Parathyroid adenoma (tissue), 2 donors: ENCODE results near the gene MFN2.

ENCODE experiments used
- H2AFZ ChIP-seq: fragments of 300-600 bp; sonication (generic); one replicate; pipeline ENCODE4 v1.7.0; 2017; ENCODE audit warnings: antibody characterized with exemption, mild to moderate bottlenecking
- H3K27ac ChIP-seq: fragments of 300-600 bp; sonication (generic); one replicate; pipeline ENCODE4 v1.7.0; 2017
- H3K27me3 ChIP-seq: fragments of 300-600 bp; sonication (generic); one replicate; pipeline ENCODE4 v1.7.0; 2017; ENCODE audit warnings: low read length; ENCODE audit not compliant: control insufficient read depth, insufficient read depth
- H3K36me3 ChIP-seq: fragments of 300-600 bp; sonication (generic); one replicate; pipeline ENCODE4 v1.7.0; 2017; ENCODE audit warnings: low read length; ENCODE audit not compliant: control insufficient read depth, insufficient read depth
- H3K4me1 ChIP-seq: fragments of 300-600 bp; sonication (generic); one replicate; pipeline ENCODE4 v1.7.0; 2017; ENCODE audit warnings: control low read depth
- H3K4me2 ChIP-seq: fragments of 300-600 bp; sonication (generic); one replicate; pipeline ENCODE4 v1.7.0; 2017; ENCODE audit warnings: low read length
- H3K4me3 ChIP-seq: fragments of 300-600 bp; sonication (generic); one replicate; pipeline ENCODE4 v1.7.0; 2017; ENCODE audit warnings: low read depth, low read length
- H3K79me2 ChIP-seq: fragments of 300-600 bp; sonication (generic); one replicate; pipeline ENCODE4 v1.7.0; 2017; ENCODE audit warnings: control low read depth
- H3K9ac ChIP-seq: fragments of 300-600 bp; sonication (generic); one replicate; pipeline ENCODE4 v1.7.0; 2017; ENCODE audit warnings: mild to moderate bottlenecking
- H3K9me3 ChIP-seq: fragments of 300-600 bp; sonication (generic); one replicate; pipeline ENCODE4 v1.7.0; 2017; ENCODE audit warnings: low read length; ENCODE audit not compliant: control insufficient read depth
- TF ChIP-seq, protein P1 (sequence below): fragments of 300-600 bp; sonication (generic); IDR thresholded peaks from one replicate; pipeline ENCODE4 v1.7.0; 2017; ENCODE audit warnings: antibody characterized with exemption, mild to moderate bottlenecking
- donor health status: primary hyperparathyroidism.

MFN2 gene

GRCh38 chr1:12056331-12056841, 76.1 kb downstream of the MFN2 start:
- Histone ChIP-seq H3K27ac (no peak overlapping the region), H3K79me2 (no peaks in the 10 kb centered on the region), H3K9ac (no peak overlapping the region), H3K4me2 (no peak overlapping the region), H3K4me3 (no peak overlapping the region), H2AFZ (no peak overlapping the region), H3K36me3 (no peaks in the 10 kb centered on the region), H3K9me3 (no peaks in the 10 kb centered on the region), H3K27me3 (no peaks in the 10 kb centered on the region), H3K4me1 (no peaks in the 10 kb centered on the region)
- TF ChIP-seq, protein P1, sequence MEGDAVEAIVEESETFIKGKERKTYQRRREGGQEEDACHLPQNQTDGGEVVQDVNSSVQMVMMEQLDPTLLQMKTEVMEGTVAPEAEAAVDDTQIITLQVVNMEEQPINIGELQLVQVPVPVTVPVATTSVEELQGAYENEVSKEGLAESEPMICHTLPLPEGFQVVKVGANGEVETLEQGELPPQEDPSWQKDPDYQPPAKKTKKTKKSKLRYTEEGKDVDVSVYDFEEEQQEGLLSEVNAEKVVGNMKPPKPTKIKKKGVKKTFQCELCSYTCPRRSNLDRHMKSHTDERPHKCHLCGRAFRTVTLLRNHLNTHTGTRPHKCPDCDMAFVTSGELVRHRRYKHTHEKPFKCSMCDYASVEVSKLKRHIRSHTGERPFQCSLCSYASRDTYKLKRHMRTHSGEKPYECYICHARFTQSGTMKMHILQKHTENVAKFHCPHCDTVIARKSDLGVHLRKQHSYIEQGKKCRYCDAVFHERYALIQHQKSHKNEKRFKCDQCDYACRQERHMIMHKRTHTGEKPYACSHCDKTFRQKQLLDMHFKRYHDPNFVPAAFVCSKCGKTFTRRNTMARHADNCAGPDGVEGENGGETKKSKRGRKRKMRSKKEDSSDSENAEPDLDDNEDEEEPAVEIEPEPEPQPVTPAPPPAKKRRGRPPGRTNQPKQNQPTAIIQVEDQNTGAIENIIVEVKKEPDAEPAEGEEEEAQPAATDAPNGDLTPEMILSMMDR = no peak

- Histone ChIP-seq H3K4me2 (no peak overlapping the region), H3K27me3 (no peaks in the 10 kb centered on the region), H2AFZ (no peak overlapping the region), H3K9me3 (no peaks in the 10 kb centered on the region), H3K27ac (no peak overlapping the region), H3K9ac (no peak overlapping the region), H3K36me3 (no peaks in the 10 kb centered on the region), H3K79me2 (no peaks in the 10 kb centered on the region), H3K4me1 (no peaks in the 10 kb centered on the region), H3K4me3 (no peak overlapping the region)
- TF ChIP-seq, protein P1 = no peak
Measured at GRCh38 chr1:12057382-12057781, 77.1 kb downstream of the MFN2 start.

- TF ChIP-seq, protein P1 = no peak
- H3K9ac ChIP-seq = no peak overlapping the region
- H3K79me2 ChIP-seq = no peaks in the 10 kb centered on the region
- no peaks in the 10 kb centered on the region for H3K36me3 ChIP-seq
- no peak overlapping the region for H3K4me2 ChIP-seq
- H3K27me3 ChIP-seq = no peaks in the 10 kb centered on the region
- H3K27ac ChIP-seq = no peak overlapping the region
- no peak overlapping the region for H3K4me3 ChIP-seq
- H3K4me1 ChIP-seq = no peaks in the 10 kb centered on the region
- H2AFZ ChIP-seq = no peak overlapping the region
- H3K9me3 ChIP-seq = no peaks in the 10 kb centered on the region
Measured at GRCh38 chr1:12057940-12058687, 77.9 kb downstream of the MFN2 start.

- H3K79me2 ChIP-seq = no peaks in the 10 kb centered on the region
- no peak overlapping the region for H3K4me2 ChIP-seq
- peaks cover 3% of the 10 kb centered on the region for H3K27me3 ChIP-seq
- no peaks in the 10 kb centered on the region for H3K36me3 ChIP-seq
- TF ChIP-seq, protein P1 = no peak
- no peak overlapping the region for H3K9ac ChIP-seq
- H3K4me3 ChIP-seq = no peak overlapping the region
- H3K9me3 ChIP-seq = no peaks in the 10 kb centered on the region
- no peak overlapping the region for H2AFZ ChIP-seq
- H3K4me1 ChIP-seq = no peaks in the 10 kb centered on the region
- H3K27ac ChIP-seq = no peak overlapping the region
Measured at GRCh38 chr1:12059226-12059625, 79.0 kb downstream of the MFN2 start.
